Gastroesophageal sphincter (tissue), 3 donors: ENCODE data around the gene SYNGR4.

Experiments
- CTCF ChIP-seq, 4 experiments: fragments of 200-600 bp in 2 of 4; fragments of 450-650 bp in 2 of 4; sonication (generic) in 1 of 4; IDR thresholded peaks; one replicate each; pipeline ENCODE4 v1.5.1; 2017 to 2019; ENCODE audit warnings: antibody characterized with exemption in 4 of 4, mild to moderate bottlenecking in 2 of 4, moderate library complexity in 2 of 4
- EP300 ChIP-seq: sonication (generic); formaldehyde crosslinking; IDR thresholded peaks from one replicate; pipeline ENCODE4 v1.6.1; 2017; ENCODE audit warnings: antibody characterized with exemption, mild to moderate bottlenecking

DNA sequence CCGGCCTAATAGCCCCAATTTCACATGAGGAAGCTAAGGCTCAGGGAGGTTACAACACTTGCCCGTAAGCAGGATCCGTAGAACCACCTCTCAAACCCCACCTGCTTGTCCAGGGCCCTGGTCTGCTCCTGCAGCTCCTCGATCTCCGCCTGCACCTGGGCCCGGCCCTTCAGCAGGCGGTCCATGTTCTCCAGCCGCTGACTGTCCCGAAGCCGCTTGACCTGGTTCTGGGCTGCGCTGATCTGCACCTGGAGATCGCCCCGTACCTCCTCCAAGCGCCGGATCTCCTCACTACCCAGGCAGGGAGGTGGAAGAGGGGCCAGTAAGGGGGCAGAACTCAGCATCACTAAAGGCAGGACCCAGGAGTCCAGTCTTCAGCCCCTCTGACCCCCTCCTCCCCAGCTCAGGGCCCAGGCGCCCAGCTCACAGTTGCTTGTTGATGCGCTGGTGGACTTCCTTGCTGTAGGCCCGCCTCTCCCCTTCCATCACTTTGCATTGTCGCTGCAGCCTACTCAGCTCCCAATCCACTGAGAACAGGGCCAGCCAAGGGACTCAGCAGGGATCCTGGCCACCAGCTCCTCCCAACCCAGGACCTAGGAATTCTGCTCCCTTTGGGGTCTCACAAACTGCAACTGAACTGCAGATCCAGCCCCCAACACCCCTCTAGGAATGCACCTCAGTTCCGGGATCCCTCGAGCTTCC lies 45.7 kb upstream of the SYNGR4 start:
- TF ChIP-seq CTCF (IDR thresholded peaks at IDR 0.05) (no peak), EP300 (no peak)
